ENCODE measurements around the gene RREB1.
A peak's percentile ranks its signal among the peaks of the same experiment; 100 is the strongest.
"Not testable (repeated sequence)": the region's sequence is repeated elsewhere in the genome, so short reads cannot be mapped to it uniquely, and the experiment has no call there.

The RREB1 gene

DNA sequence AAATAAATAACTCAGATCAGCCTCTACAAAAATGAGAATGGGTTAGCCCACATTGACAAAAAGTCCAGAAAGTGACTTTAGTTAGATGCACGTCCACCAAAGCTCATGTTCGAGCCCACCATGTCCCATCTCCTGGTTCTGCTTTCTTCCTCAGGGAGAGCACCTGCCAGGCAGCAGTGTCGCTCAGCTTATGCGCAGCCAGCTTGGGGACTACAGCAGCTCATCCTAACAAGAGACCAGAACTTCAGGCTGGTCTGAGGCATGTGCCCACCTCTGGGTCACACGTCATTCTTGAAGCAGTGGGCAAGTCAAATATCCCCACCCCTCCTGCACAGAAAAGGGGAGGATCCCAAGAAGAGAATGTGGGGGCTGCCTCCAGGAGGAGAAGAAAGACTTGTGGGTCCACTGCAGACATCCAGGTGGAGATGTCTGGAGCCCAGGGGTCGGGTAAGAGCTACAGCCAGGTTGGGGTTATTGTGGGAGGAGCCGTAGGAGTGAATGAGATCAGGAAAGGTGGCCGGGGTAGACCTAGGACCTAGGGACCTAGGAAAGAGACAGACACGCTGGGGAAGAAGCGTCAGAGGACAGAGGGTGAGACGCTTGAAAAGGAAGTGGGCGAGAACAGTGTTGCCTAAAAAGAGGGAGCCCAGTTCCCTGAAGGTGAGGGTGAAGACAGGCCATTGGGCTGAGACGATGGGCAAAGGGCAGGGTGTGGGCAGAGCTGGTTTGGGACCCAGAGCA lies 152.7 kb downstream of the RREB1 start:
- no peak overlapping the region for H3K27ac ChIP-seq
- peak overlapping the region; percentile 84 for H3K4me3 ChIP-seq (ENCODE audit: low read depth, low read length)
- in situ Hi-C loops (cut with HindIII; ENCODE audit: low pct_ligation_motif_present, low sequenced_read_pairs): no loop called here
- H3K27me3 ChIP-seq (replicated peaks): no peaks in the 10 kb centered on the region
- DNase-seq: no peak
- no peaks in the 10 kb centered on the region for H3K36me3 ChIP-seq (replicated peaks)
- TF ChIP-seq, protein P1, sequence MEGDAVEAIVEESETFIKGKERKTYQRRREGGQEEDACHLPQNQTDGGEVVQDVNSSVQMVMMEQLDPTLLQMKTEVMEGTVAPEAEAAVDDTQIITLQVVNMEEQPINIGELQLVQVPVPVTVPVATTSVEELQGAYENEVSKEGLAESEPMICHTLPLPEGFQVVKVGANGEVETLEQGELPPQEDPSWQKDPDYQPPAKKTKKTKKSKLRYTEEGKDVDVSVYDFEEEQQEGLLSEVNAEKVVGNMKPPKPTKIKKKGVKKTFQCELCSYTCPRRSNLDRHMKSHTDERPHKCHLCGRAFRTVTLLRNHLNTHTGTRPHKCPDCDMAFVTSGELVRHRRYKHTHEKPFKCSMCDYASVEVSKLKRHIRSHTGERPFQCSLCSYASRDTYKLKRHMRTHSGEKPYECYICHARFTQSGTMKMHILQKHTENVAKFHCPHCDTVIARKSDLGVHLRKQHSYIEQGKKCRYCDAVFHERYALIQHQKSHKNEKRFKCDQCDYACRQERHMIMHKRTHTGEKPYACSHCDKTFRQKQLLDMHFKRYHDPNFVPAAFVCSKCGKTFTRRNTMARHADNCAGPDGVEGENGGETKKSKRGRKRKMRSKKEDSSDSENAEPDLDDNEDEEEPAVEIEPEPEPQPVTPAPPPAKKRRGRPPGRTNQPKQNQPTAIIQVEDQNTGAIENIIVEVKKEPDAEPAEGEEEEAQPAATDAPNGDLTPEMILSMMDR (IDR thresholded peaks at IDR 0.05; ENCODE audit: low read depth, low read length, missing control alignments): no peak

DNA sequence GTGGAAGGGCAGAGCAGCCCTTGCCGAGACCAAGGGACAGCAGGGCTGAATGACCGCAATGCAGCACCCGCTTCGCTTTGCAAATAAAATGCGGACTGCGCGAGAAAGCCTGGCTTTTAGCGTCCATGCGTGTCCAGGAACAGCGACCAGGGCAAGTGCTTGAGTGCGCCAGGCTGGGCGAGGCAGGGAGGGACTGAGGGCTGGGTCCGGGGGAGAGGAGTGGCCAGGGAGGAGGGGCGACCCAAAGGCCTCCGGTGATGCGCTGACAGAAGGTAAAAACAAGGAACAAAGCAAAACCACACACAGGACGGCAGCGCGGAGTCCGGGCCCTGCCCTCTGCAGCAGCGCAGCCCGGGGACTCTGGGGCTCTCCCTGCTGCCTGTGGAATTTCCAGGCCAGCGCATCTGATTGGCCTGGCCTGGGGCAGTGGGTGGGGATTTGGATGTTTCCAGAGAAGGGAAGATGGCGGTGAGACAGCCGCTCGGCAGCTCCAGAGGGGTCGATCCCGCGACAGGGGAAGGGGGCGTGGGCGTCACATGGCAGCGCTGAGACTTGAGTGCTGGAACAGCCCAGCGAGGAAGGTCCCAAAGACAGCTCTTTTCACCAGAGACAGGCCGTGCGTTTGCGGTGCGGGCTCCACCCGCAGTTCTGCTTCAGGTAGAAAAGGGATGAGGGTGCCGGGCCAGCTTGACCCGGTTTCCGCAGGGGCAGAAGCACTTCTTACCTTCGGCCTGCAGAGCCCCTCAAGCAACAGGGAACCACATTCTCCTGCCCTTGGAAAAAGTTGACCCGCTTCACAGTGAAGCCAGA lies 153.5 kb downstream of the RREB1 start:
- TF ChIP-seq, protein P1 (IDR thresholded peaks at IDR 0.05; ENCODE audit: low read depth, low read length, missing control alignments): no peak
- DNase-seq: peak; percentile 78
- Histone ChIP-seq H3K4me3 (ENCODE audit: low read depth, low read length) (peak overlapping the region; percentile 84), H3K27me3 (replicated peaks) (no peaks in the 10 kb centered on the region), H3K27ac (peak overlapping the region; percentile 26), H3K36me3 (replicated peaks) (no peaks in the 10 kb centered on the region)
- in situ Hi-C loops (cut with HindIII; ENCODE audit: low pct_ligation_motif_present, low sequenced_read_pairs): no loop called here

DNA sequence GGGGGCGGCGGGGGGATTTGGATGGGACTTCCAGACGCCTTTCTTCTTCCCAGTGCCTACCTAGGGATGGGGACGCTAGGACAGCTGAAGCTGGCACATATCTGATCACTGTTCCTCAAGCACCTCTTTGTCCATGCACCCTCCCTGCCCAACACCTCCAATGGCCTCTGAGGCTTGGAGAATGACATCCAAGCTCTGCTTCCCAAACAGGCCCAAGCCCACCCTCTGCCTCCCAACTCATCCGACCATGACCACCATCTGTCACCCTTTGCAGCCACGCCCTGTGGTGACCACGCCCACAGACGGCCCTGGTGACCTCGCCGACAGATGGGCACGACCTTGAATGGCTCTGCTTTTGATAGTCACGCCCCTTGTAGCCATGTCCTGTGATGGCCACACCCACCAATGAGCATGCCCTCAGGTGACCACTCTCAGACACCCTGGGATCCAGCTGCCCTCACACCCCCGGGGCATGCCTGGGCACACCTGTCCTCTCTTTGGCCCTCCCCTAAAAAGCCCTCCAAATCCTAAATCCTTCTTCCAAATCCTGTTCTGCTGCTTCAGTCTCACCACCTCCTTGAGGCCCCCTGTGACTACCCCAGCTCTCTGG lies 154.2 kb downstream of the RREB1 start:
- no peaks in the 10 kb centered on the region for H3K36me3 ChIP-seq (replicated peaks)
- DNase-seq: no peak
- H3K4me3 ChIP-seq (ENCODE audit: low read depth, low read length): peak overlapping the region; percentile 84
- no peaks in the 10 kb centered on the region for H3K27me3 ChIP-seq (replicated peaks)
- in situ Hi-C loops (cut with HindIII; ENCODE audit: low pct_ligation_motif_present, low sequenced_read_pairs): no loop called here
- H3K27ac ChIP-seq: no peak overlapping the region
- TF ChIP-seq, protein P1 (IDR thresholded peaks at IDR 0.05; ENCODE audit: low read depth, low read length, missing control alignments): no peak

DNA sequence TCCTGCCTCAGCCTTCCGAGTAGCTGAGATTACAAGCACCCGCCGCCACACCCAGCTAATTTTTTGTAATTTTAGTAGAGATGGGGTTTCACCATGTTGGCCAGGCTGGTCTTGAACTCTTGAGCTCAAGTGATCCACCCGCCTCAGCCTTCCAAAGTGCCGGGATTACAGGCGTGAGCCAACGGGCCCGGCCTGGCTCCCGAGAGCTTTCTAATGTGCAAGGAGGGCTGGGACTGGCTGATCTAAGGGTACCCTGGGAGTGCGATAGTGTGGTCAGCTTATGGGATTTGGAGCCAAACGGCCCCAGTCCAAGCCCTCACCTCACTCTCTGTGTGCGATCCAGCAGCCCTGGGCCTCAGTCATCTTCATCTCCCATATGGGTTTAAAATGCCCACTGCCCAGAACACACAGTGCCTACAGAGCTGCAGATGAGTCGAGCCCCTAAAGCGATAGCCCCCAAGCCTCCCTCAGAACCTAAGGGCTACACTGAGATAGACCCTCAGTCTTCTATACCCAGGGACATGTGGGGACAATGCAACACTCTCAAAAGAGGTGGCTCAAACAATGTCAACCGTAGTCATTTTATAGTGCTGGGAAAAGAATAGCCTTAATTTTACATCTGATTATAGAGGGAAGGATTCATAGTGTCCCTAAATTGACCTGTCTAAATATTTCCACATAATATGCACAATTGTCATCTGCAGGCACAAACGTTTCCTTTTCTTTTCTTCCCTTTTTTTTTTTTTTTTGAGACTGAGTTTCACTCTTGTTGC lies 155.2 kb downstream of the RREB1 start:
- no peak for DNase-seq
- H3K36me3 ChIP-seq (replicated peaks): no peaks in the 10 kb centered on the region
- no peaks in the 10 kb centered on the region for H3K27me3 ChIP-seq (replicated peaks)
- in situ Hi-C loops (cut with HindIII; ENCODE audit: low pct_ligation_motif_present, low sequenced_read_pairs): no loop called here
- H3K27ac ChIP-seq: no peak overlapping the region
- H3K4me3 ChIP-seq (ENCODE audit: low read depth, low read length): no peak overlapping the region
- TF ChIP-seq, protein P1 (IDR thresholded peaks at IDR 0.05; ENCODE audit: low read depth, low read length, missing control alignments): no peak

DNA sequence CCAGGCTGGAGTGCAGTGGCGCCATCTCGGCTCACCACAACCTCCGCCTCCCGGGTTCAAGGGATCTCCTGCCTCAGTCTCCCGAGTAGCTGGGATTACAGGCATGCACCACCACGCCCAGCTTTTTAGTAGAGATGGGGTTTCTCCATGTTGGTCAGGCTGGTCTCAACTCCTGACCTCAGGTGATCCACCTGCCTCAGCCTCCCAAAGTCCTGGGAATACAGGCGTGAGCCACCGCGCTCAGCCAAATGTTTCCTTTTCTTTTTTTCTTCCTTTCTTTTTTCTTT lies 155.7 kb downstream of the RREB1 start:
- DNase-seq; in situ Hi-C loops (cut with HindIII; ENCODE audit: low pct_ligation_motif_present, low sequenced_read_pairs): not testable (repeated sequence)

DNA sequence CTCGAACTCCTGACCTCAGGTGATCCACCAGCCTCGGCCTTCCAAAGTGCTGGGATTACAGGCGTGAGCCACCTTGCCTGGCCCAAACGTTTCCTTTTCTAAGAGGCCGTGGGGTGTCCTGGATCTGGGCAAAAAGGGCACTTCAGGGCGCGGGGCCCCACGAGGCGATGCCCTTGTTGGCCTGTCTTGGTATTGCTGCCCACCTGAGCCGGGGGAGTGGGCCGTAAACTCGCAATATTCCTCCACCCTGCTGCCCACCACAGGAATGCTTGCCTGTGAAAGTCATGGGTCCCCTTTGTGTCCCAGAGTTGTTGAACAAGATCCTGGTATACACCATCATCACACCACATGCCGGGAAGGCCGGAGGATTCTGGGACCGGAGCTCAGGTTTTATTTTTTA lies 156.3 kb downstream of the RREB1 start:
- Histone ChIP-seq H3K27ac (no peak overlapping the region), H3K4me3 (ENCODE audit: low read depth, low read length) (no peak overlapping the region), H3K36me3 (replicated peaks) (no peaks in the 10 kb centered on the region), H3K27me3 (replicated peaks) (no peaks in the 10 kb centered on the region)
- in situ Hi-C loops (cut with HindIII; ENCODE audit: low pct_ligation_motif_present, low sequenced_read_pairs): no loop called here
- no peak for DNase-seq
- TF ChIP-seq, protein P1 (IDR thresholded peaks at IDR 0.05; ENCODE audit: low read depth, low read length, missing control alignments): no peak

More for the DNA sequence above, 155.7 kb downstream of the RREB1 start:
- H3K4me3 ChIP-seq (ENCODE audit: low read depth, low read length); H3K27me3 ChIP-seq (replicated peaks); H3K27ac ChIP-seq; H3K36me3 ChIP-seq (replicated peaks): not testable (repeated sequence)
